DOHH2 (cell line): ENCODE results near the gene MFGE8.

Experiments used
- EZH2phosphoT487 ChIP-seq: fragments of 200-600 bp; sonication (generic); IDR thresholded peaks from 2 replicates; pipeline ENCODE4 v1.6.1; 2017; ENCODE audit warnings: borderline replicate concordance, mild to moderate bottlenecking, antibody characterized with exemption, low read length, moderate library complexity, mixed read lengths
- TF ChIP-seq, protein P1 (sequence below): fragments of 200-600 bp; sonication (generic); IDR thresholded peaks from one replicate; pipeline ENCODE4 v1.5.1; 2014; ENCODE audit warnings: antibody characterized with exemption, mild to moderate bottlenecking, low read depth, low read length; ENCODE audit not compliant: poor library complexity, severe bottlenecking

DNA sequence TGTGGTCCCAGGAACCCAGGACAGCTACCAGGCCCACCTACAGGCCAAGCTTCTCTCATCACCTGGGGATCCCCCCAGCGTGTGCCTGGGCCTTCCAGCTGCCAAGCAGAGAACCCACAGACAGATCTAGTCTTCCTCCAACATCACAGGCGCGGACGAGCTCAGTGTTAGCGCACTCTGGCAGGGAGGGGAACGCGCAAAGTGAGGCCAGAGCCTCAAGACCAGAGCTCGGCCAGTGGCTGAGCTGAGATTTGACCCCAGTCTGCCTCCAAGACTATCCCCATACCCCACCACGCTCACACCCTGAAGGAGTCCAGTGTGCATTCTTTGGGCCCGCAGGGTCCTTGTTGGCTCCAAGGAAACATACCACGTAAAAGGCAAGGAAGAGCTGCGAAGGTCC is 5.1 kb downstream of the MFGE8 start:
- TF ChIP-seq, protein P1, sequence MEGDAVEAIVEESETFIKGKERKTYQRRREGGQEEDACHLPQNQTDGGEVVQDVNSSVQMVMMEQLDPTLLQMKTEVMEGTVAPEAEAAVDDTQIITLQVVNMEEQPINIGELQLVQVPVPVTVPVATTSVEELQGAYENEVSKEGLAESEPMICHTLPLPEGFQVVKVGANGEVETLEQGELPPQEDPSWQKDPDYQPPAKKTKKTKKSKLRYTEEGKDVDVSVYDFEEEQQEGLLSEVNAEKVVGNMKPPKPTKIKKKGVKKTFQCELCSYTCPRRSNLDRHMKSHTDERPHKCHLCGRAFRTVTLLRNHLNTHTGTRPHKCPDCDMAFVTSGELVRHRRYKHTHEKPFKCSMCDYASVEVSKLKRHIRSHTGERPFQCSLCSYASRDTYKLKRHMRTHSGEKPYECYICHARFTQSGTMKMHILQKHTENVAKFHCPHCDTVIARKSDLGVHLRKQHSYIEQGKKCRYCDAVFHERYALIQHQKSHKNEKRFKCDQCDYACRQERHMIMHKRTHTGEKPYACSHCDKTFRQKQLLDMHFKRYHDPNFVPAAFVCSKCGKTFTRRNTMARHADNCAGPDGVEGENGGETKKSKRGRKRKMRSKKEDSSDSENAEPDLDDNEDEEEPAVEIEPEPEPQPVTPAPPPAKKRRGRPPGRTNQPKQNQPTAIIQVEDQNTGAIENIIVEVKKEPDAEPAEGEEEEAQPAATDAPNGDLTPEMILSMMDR: no peak
- no peak for TF ChIP-seq EZH2phosphoT487
